Measurements from ENCODE around the gene DOK6. TPM values are rescaled to one million over a fixed set of nuclear protein-coding genes. Genes with fewer than 3 reads are reported as not detected.

Gene DOK6
- total RNA-seq, 1 donor = 3.6 TPM

- no peak overlapping the region for H3K4me3 ChIP-seq (ENCODE audit: insufficient read depth, low read length)
- H3K4me1 ChIP-seq (ENCODE audit: insufficient read depth, low read length) = no peaks in the 10 kb centered on the region
- no peaks in the 10 kb centered on the region for H4K20me1 ChIP-seq (ENCODE audit: insufficient read depth, low read length)
- H3K4me2 ChIP-seq (ENCODE audit: insufficient read depth, low read length) = no peak overlapping the region
- no peak for TF ChIP-seq CTCF (IDR thresholded peaks at IDR 0.05; ENCODE audit: extremely low read depth, low read depth, low read length)
- H3K9me3 ChIP-seq (ENCODE audit: low read depth, low read length) = no peaks in the 10 kb centered on the region
- no peak overlapping the region for H2AFZ ChIP-seq (ENCODE audit: low read length)
- no peak overlapping the region for H3K27ac ChIP-seq (ENCODE audit: low read depth, low read length)
- no peaks in the 10 kb centered on the region for H3K27me3 ChIP-seq (ENCODE audit: insufficient read depth, low read length)
- H3K36me3 ChIP-seq (ENCODE audit: insufficient read depth, low read length) = no peaks in the 10 kb centered on the region
- H3K79me2 ChIP-seq (ENCODE audit: insufficient read depth, low read length) = no peaks in the 10 kb centered on the region
- no peak for DNase-seq (ENCODE audit: insufficient read length, low spot score, missing footprints)
Measured at GRCh38 chr18:69628774-69629359, 228.2 kb downstream of the DOK6 start.

DNA sequence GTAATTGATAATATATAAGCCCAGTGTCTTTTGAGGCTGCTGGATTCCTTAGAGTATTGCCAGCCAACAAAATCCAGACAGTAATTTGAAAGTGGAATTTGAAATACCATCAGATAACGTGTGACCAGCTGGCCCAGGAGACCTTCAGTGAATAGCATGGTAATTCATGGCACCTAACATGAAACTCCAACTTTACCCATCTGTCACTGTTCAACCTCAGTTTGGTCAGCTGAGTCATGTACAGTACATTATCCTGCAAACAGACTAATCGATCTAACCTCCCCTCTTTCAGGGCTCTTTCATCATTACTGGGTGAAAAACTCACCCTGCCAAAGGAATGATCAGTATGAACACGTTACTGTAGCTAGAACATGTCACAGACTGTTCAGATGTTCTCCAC lies 230.6 kb downstream of the DOK6 start:
- Histone ChIP-seq H3K4me2 (ENCODE audit: insufficient read depth, low read length) (no peak overlapping the region), H3K79me2 (ENCODE audit: insufficient read depth, low read length) (no peaks in the 10 kb centered on the region), H4K20me1 (ENCODE audit: insufficient read depth, low read length) (no peaks in the 10 kb centered on the region), H3K36me3 (ENCODE audit: insufficient read depth, low read length) (no peaks in the 10 kb centered on the region), H3K27me3 (ENCODE audit: insufficient read depth, low read length) (no peaks in the 10 kb centered on the region), H3K9me3 (ENCODE audit: low read depth, low read length) (no peaks in the 10 kb centered on the region), H3K4me3 (ENCODE audit: insufficient read depth, low read length) (no peak overlapping the region), H3K27ac (ENCODE audit: low read depth, low read length) (no peak overlapping the region), H2AFZ (ENCODE audit: low read length) (no peak overlapping the region), H3K4me1 (ENCODE audit: insufficient read depth, low read length) (no peaks in the 10 kb centered on the region)
- no peak for DNase-seq (ENCODE audit: insufficient read length, low spot score, missing footprints)
- TF ChIP-seq CTCF (IDR thresholded peaks at IDR 0.05; ENCODE audit: extremely low read depth, low read depth, low read length) = no peak

- no peaks in the 10 kb centered on the region for H3K36me3 ChIP-seq (ENCODE audit: insufficient read depth, low read length)
- TF ChIP-seq CTCF (IDR thresholded peaks at IDR 0.05; ENCODE audit: extremely low read depth, low read depth, low read length) = no peak
- H3K27ac ChIP-seq (ENCODE audit: low read depth, low read length) = no peak overlapping the region
- no peak for DNase-seq (ENCODE audit: insufficient read length, low spot score, missing footprints)
- H3K9me3 ChIP-seq (ENCODE audit: low read depth, low read length) = no peaks in the 10 kb centered on the region
- H3K4me1 ChIP-seq (ENCODE audit: insufficient read depth, low read length) = no peaks in the 10 kb centered on the region
- H3K4me2 ChIP-seq (ENCODE audit: insufficient read depth, low read length) = no peak overlapping the region
- H4K20me1 ChIP-seq (ENCODE audit: insufficient read depth, low read length) = no peaks in the 10 kb centered on the region
- H3K4me3 ChIP-seq (ENCODE audit: insufficient read depth, low read length) = no peak overlapping the region
- no peaks in the 10 kb centered on the region for H3K79me2 ChIP-seq (ENCODE audit: insufficient read depth, low read length)
- H3K27me3 ChIP-seq (ENCODE audit: insufficient read depth, low read length) = no peaks in the 10 kb centered on the region
- H2AFZ ChIP-seq (ENCODE audit: low read length) = no peak overlapping the region
Measured at GRCh38 chr18:69635482-69635881, 234.8 kb downstream of the DOK6 start.

GRCh38 chr18:69636529-69637301 lies 236.0 kb downstream of the DOK6 start:
- DNase-seq (ENCODE audit: insufficient read length, low spot score, missing footprints) = no peak
- no peaks in the 10 kb centered on the region for H3K4me1 ChIP-seq (ENCODE audit: insufficient read depth, low read length)

More at GRCh38 chr18:69636529-69637301, 236.0 kb downstream of the DOK6 start:
- Histone ChIP-seq H2AFZ (ENCODE audit: low read length) (no peak overlapping the region), H3K9me3 (ENCODE audit: low read depth, low read length) (no peaks in the 10 kb centered on the region), H3K79me2 (ENCODE audit: insufficient read depth, low read length) (no peaks in the 10 kb centered on the region), H3K27ac (ENCODE audit: low read depth, low read length) (no peak overlapping the region), H3K4me2 (ENCODE audit: insufficient read depth, low read length) (no peak overlapping the region), H4K20me1 (ENCODE audit: insufficient read depth, low read length) (no peaks in the 10 kb centered on the region), H3K27me3 (ENCODE audit: insufficient read depth, low read length) (no peaks in the 10 kb centered on the region), H3K4me3 (ENCODE audit: insufficient read depth, low read length) (no peak overlapping the region), H3K36me3 (ENCODE audit: insufficient read depth, low read length) (no peaks in the 10 kb centered on the region)
- TF ChIP-seq CTCF (IDR thresholded peaks at IDR 0.05; ENCODE audit: extremely low read depth, low read depth, low read length) = peak; percentile 12

All from osteoblast (primary cell).